Lower leg skin (tissue), 3 donors: ENCODE data around the gene NUP93.

Source experiments
- POLR2A ChIP-seq, 2 donors: fragments of 450-650 bp; IDR thresholded peaks; one replicate each; pipeline ENCODE4 v1.6.1; 2016 to 2017; ENCODE audit warnings: antibody characterized with exemption in 2 of 2, mild to moderate bottlenecking in 1 of 2, moderate library complexity in 1 of 2
- TF ChIP-seq, protein P1 (sequence below), 3 donors: fragments of 450-650 bp; IDR thresholded peaks; one replicate each; pipeline ENCODE4 v1.5.1; 2016; ENCODE audit warnings: antibody characterized with exemption in 3 of 3, mild to moderate bottlenecking in 3 of 3, moderate library complexity in 2 of 3

DNA sequence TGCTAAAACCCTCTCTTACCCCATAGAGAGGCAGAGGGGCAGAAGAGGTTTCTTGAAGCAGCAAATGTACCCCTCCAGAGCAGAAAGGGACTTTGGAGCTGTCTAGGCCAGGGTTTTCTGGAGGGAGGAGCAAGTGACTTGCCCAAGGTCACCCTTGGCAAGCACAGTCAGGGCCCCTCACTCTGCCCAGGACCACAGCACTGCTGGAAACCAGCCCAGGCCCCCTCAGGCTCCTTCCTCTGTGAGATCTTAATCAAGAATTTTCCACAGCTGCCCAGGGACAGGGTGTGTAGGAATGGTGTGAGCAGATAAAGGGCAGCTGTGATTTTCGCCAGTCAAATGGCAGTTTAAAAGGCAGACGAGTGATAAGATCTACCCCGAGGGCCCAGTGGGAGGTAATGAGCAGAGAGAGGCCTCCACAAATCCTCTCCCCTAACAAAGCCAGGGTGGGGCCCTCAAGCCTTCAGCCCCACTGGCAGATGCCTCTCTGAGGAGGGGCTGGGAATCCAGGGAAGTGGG is 131.2 kb downstream of the NUP93 start:
- TF ChIP-seq POLR2A (IDR thresholded peaks at IDR 0.05), result no peak
- TF ChIP-seq, protein P1, sequence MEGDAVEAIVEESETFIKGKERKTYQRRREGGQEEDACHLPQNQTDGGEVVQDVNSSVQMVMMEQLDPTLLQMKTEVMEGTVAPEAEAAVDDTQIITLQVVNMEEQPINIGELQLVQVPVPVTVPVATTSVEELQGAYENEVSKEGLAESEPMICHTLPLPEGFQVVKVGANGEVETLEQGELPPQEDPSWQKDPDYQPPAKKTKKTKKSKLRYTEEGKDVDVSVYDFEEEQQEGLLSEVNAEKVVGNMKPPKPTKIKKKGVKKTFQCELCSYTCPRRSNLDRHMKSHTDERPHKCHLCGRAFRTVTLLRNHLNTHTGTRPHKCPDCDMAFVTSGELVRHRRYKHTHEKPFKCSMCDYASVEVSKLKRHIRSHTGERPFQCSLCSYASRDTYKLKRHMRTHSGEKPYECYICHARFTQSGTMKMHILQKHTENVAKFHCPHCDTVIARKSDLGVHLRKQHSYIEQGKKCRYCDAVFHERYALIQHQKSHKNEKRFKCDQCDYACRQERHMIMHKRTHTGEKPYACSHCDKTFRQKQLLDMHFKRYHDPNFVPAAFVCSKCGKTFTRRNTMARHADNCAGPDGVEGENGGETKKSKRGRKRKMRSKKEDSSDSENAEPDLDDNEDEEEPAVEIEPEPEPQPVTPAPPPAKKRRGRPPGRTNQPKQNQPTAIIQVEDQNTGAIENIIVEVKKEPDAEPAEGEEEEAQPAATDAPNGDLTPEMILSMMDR (IDR thresholded peaks at IDR 0.05), result no peak
